Measurements from ENCODE around the gene PDE4D. TPM values are rescaled to one million over a fixed set of nuclear protein-coding genes. Genes with fewer than 3 reads are reported as not detected.

PDE4D gene
- total RNA-seq, 1 experiment from 2014 or later: 61.2 TPM

DNA sequence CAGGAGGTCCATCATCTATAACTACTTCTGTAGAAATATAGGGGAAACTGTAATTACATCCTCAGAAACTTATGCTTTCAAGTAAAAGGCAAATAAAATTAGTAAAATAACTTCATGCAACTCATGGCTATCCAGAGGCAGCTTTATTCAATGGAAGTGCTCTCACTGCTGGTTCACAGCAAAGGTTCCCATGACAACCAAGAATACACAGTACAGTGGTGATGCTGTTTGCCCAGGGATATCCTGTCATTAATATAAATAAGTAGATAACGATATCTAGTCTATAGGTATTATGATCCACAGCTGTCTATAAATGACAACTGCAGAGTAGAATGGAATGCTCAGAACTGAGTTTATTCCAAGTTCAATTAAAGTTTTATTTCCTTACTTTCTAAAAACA is 390.3 kb downstream of the PDE4D start:
- H3K9me3 ChIP-seq (ENCODE audit: low read length): no peaks in the 10 kb centered on the region
- no peak overlapping the region for H3K27ac ChIP-seq (ENCODE audit: low read length)
- H3K27me3 ChIP-seq (ENCODE audit: low read length): no peaks in the 10 kb centered on the region
- H3K4me3 ChIP-seq (ENCODE audit: low read length): no peak overlapping the region
- no peak overlapping the region for H3K9ac ChIP-seq (ENCODE audit: low read length)
- 0 out of 2 replicates have a peak, but pooled peaks cover 8% of the 10 kb centered on the region for H4K20me1 ChIP-seq (ENCODE audit: insufficient read depth, low read depth, low read length)
- no peaks in the 10 kb centered on the region for H3K9me2 ChIP-seq (replicated peaks; ENCODE audit: insufficient read depth, low read length)
- no peak overlapping the region for H3K4me2 ChIP-seq (ENCODE audit: low read depth, low read length, poor library complexity, severe bottlenecking)
- H2AFZ ChIP-seq (ENCODE audit: low read length): no peak overlapping the region
- H3K4me1 ChIP-seq (ENCODE audit: low read length): no peaks in the 10 kb centered on the region
- no peaks in the 10 kb centered on the region for H3K36me3 ChIP-seq (ENCODE audit: insufficient read depth, low read length)
- no peak for DNase-seq
- H3K79me2 ChIP-seq (ENCODE audit: low read length): no peaks in the 10 kb centered on the region

DNA sequence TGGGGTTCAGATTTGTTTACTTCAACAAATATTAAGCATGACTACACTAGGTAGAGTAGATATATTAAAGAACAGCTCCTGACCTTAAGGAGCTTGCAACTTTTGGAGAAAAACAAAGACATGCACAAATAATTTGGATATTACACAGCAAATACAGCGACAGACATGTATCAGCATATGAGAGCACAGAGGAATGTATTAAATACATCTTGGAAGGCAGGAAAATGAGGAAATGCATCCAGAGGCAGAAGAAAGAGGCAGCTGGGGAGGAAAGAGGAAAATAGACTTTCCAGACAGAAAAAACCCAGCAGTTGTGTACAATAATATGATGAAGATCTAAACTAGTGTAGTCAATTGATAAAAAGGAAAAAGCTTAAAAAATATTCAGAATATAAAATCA is 392.2 kb downstream of the PDE4D start:
- Histone ChIP-seq H3K9ac (ENCODE audit: low read length) (no peak overlapping the region), H3K27ac (ENCODE audit: low read length) (no peak overlapping the region), H3K9me2 (replicated peaks; ENCODE audit: insufficient read depth, low read length) (no peaks in the 10 kb centered on the region), H4K20me1 (ENCODE audit: insufficient read depth, low read depth, low read length) (peaks cover 14% of the 10 kb centered on the region; the same call in 1 of the 2 replicates), H3K9me3 (ENCODE audit: low read length) (no peaks in the 10 kb centered on the region), H2AFZ (ENCODE audit: low read length) (no peak overlapping the region), H3K27me3 (ENCODE audit: low read length) (no peaks in the 10 kb centered on the region), H3K4me2 (ENCODE audit: low read depth, low read length, poor library complexity, severe bottlenecking) (no peak overlapping the region), H3K4me3 (ENCODE audit: low read length) (no peak overlapping the region), H3K4me1 (ENCODE audit: low read length) (no peaks in the 10 kb centered on the region), H3K36me3 (ENCODE audit: insufficient read depth, low read length) (no peaks in the 10 kb centered on the region), H3K79me2 (ENCODE audit: low read length) (no peaks in the 10 kb centered on the region)
- DNase-seq: no peak

DNA sequence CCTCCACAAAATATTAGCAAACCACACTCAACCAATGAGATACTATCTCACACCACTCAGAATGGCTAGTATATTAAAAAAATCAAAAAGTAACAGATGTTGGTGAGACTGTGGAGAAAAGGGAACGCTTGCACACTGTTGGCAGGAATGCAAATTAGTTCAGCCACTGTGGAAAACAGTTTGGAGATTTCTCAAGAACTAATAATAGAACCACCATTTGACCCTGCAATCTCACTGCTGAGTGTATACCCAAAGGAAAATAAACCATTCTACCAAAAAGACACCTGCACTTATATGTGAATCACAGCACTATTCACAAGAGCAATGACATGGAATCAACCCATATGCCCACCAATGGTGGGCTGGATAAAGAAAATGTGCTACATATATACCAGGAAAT is 393.5 kb downstream of the PDE4D start:
- H3K79me2 ChIP-seq (ENCODE audit: low read length): no peaks in the 10 kb centered on the region
- H3K4me1 ChIP-seq (ENCODE audit: low read length): no peaks in the 10 kb centered on the region
- H3K4me3 ChIP-seq (ENCODE audit: low read length): no peak overlapping the region
- no peak overlapping the region for H3K27ac ChIP-seq (ENCODE audit: low read length)
- H2AFZ ChIP-seq (ENCODE audit: low read length): no peak overlapping the region
- H3K9me2 ChIP-seq (replicated peaks; ENCODE audit: insufficient read depth, low read length): no peaks in the 10 kb centered on the region
- H3K9me3 ChIP-seq (ENCODE audit: low read length): no peaks in the 10 kb centered on the region
- no peaks in the 10 kb centered on the region for H3K27me3 ChIP-seq (ENCODE audit: low read length)
- no peaks in the 10 kb centered on the region for H3K36me3 ChIP-seq (ENCODE audit: insufficient read depth, low read length)
- H3K9ac ChIP-seq (ENCODE audit: low read length): no peak overlapping the region
- H3K4me2 ChIP-seq (ENCODE audit: low read depth, low read length, poor library complexity, severe bottlenecking): no peak overlapping the region
- no peak for DNase-seq
- H4K20me1 ChIP-seq (ENCODE audit: insufficient read depth, low read depth, low read length): peaks cover 14% of the 10 kb centered on the region; the same call in 1 of the 2 replicates

DNA sequence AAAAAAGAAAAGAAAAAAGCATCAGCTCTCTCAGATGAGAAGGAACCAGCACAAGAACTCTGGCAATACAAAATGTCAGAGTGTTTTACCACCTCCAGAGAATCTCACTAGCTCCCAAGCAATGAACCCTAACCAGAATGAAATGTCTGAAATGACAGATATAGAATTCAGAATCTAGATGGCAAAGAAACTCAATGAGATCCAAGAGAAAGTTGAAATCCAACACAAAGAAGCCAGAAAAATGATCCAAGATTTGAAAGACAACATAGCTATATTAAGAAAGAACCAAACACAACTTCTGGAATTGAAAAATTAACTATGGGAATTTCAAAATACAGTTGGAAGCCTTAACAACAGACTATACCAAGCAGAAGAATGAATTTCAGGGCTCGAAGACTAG is 396.3 kb downstream of the PDE4D start:
- Histone ChIP-seq H3K36me3 (ENCODE audit: insufficient read depth, low read length) (no peaks in the 10 kb centered on the region), H3K9ac (ENCODE audit: low read length) (no peak overlapping the region), H2AFZ (ENCODE audit: low read length) (no peak overlapping the region), H3K4me3 (ENCODE audit: low read length) (no peak overlapping the region), H3K27me3 (ENCODE audit: low read length) (no peaks in the 10 kb centered on the region), H3K27ac (ENCODE audit: low read length) (no peak overlapping the region), H3K4me2 (ENCODE audit: low read depth, low read length, poor library complexity, severe bottlenecking) (no peak overlapping the region), H4K20me1 (ENCODE audit: insufficient read depth, low read depth, low read length) (peaks cover 14% of the 10 kb centered on the region; the same call in 1 of the 2 replicates), H3K9me3 (ENCODE audit: low read length) (no peaks in the 10 kb centered on the region), H3K79me2 (ENCODE audit: low read length) (no peaks in the 10 kb centered on the region), H3K4me1 (ENCODE audit: low read length) (no peaks in the 10 kb centered on the region), H3K9me2 (replicated peaks; ENCODE audit: insufficient read depth, low read length) (no peaks in the 10 kb centered on the region)
- DNase-seq: no peak

DNA sequence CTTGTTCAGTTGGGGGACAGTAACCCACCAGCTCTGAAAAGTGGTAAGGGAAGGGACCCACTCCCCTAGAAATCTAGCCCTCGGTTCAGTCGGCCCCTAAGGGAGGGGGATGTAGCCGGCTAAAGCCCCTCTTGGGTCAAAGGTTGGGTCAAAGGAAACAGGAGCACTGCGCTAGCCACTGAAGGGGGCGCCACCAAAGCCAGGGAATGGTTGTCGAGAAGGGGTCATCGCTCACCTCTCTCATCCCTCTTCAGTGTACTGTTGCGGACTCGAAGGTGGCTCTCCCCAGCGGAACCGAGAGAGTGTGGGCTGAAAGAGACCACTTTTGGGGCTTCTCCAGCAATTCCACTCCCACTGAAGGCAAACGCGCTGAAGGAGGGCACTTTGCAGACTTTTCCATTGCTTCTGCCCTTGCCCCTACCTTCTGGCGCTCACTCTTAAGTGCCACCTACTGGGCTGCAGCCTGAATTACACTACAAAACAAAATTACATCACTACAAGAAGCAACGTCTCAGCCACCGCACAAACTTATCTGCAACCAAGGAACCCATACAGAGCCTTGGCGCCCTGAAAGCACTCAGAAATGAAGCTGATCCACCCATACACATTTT is 396.9 kb downstream of the PDE4D start:
- Histone ChIP-seq H3K9me2 (replicated peaks; ENCODE audit: insufficient read depth, low read length) (no peaks in the 10 kb centered on the region), H3K4me2 (ENCODE audit: low read depth, low read length, poor library complexity, severe bottlenecking) (no peak overlapping the region), H3K9ac (ENCODE audit: low read length) (no peak overlapping the region), H4K20me1 (ENCODE audit: insufficient read depth, low read depth, low read length) (peaks cover 14% of the 10 kb centered on the region; the same call in 1 of the 2 replicates), H3K9me3 (ENCODE audit: low read length) (no peaks in the 10 kb centered on the region), H3K36me3 (ENCODE audit: insufficient read depth, low read length) (no peaks in the 10 kb centered on the region), H3K27ac (ENCODE audit: low read length) (no peak overlapping the region), H3K79me2 (ENCODE audit: low read length) (no peaks in the 10 kb centered on the region), H3K27me3 (ENCODE audit: low read length) (no peaks in the 10 kb centered on the region), H3K4me1 (ENCODE audit: low read length) (no peaks in the 10 kb centered on the region), H2AFZ (ENCODE audit: low read length) (no peak overlapping the region), H3K4me3 (ENCODE audit: low read length) (no peak overlapping the region)
- peak; percentile 72 for DNase-seq

DNA sequence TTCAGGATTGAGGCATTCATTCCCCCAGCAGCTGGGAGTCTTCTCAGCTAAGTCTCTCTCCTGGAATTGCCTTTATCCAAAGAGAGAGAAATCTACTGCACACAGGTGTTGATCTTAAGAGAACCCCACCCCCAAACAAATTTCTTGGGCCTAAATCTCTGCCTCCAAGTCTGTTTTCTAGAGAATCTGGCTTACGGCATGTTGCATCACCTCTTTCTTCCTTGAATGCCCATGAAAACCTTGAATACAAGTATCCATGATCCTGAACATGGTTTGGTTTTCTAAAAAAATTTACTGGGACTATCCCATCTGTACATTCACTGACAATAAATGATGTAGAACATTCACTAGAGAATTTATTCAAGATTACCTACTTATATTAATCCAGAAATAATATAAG is 401.6 kb downstream of the PDE4D start:
- H3K4me1 ChIP-seq (ENCODE audit: low read length): no peaks in the 10 kb centered on the region
- no peak overlapping the region for H2AFZ ChIP-seq (ENCODE audit: low read length)
- H3K79me2 ChIP-seq (ENCODE audit: low read length): no peaks in the 10 kb centered on the region
- no peaks in the 10 kb centered on the region for H3K36me3 ChIP-seq (ENCODE audit: insufficient read depth, low read length)
- no peak for DNase-seq
- no peaks in the 10 kb centered on the region for H3K9me3 ChIP-seq (ENCODE audit: low read length)
- no peaks in the 10 kb centered on the region for H3K27me3 ChIP-seq (ENCODE audit: low read length)
- no peak overlapping the region for H3K9ac ChIP-seq (ENCODE audit: low read length)
- no peaks in the 10 kb centered on the region for H3K9me2 ChIP-seq (replicated peaks; ENCODE audit: insufficient read depth, low read length)
- no peak overlapping the region for H3K27ac ChIP-seq (ENCODE audit: low read length)
- no peaks in the 10 kb centered on the region for H4K20me1 ChIP-seq (ENCODE audit: insufficient read depth, low read depth, low read length)
- H3K4me2 ChIP-seq (ENCODE audit: low read depth, low read length, poor library complexity, severe bottlenecking): no peak overlapping the region
- H3K4me3 ChIP-seq (ENCODE audit: low read length): no peak overlapping the region

DNA sequence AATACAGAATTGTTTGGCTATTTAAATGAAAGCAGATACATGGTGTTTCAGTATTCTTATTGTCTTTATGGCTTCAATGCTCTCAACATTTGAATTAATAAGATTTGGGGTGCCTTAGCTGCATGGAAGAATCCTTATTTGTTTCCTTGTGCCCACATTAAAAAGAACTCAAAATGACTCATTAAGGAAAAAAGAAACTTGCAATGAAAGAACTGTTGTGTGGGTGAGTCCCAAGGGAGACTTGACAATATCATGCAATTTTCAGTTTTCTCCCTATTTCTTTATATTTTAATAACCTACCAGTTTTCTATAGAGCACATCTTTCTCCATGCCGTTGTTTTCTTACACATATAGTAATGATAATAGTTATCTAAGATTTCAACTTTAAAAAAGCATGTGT is 404.0 kb downstream of the PDE4D start:
- H3K27me3 ChIP-seq (ENCODE audit: low read length): no peaks in the 10 kb centered on the region
- no peak overlapping the region for H3K4me2 ChIP-seq (ENCODE audit: low read depth, low read length, poor library complexity, severe bottlenecking)
- H3K79me2 ChIP-seq (ENCODE audit: low read length): no peaks in the 10 kb centered on the region
- H2AFZ ChIP-seq (ENCODE audit: low read length): no peak overlapping the region
- H3K9ac ChIP-seq (ENCODE audit: low read length): no peak overlapping the region
- DNase-seq: no peak
- H3K4me1 ChIP-seq (ENCODE audit: low read length): no peaks in the 10 kb centered on the region
- H3K36me3 ChIP-seq (ENCODE audit: insufficient read depth, low read length): no peaks in the 10 kb centered on the region
- H4K20me1 ChIP-seq (ENCODE audit: insufficient read depth, low read depth, low read length): 0 out of 2 replicates have a peak, but pooled peaks cover 9% of the 10 kb centered on the region
- no peaks in the 10 kb centered on the region for H3K9me3 ChIP-seq (ENCODE audit: low read length)
- H3K27ac ChIP-seq (ENCODE audit: low read length): no peak overlapping the region
- H3K9me2 ChIP-seq (replicated peaks; ENCODE audit: insufficient read depth, low read length): no peaks in the 10 kb centered on the region
- H3K4me3 ChIP-seq (ENCODE audit: low read length): no peak overlapping the region

DNA sequence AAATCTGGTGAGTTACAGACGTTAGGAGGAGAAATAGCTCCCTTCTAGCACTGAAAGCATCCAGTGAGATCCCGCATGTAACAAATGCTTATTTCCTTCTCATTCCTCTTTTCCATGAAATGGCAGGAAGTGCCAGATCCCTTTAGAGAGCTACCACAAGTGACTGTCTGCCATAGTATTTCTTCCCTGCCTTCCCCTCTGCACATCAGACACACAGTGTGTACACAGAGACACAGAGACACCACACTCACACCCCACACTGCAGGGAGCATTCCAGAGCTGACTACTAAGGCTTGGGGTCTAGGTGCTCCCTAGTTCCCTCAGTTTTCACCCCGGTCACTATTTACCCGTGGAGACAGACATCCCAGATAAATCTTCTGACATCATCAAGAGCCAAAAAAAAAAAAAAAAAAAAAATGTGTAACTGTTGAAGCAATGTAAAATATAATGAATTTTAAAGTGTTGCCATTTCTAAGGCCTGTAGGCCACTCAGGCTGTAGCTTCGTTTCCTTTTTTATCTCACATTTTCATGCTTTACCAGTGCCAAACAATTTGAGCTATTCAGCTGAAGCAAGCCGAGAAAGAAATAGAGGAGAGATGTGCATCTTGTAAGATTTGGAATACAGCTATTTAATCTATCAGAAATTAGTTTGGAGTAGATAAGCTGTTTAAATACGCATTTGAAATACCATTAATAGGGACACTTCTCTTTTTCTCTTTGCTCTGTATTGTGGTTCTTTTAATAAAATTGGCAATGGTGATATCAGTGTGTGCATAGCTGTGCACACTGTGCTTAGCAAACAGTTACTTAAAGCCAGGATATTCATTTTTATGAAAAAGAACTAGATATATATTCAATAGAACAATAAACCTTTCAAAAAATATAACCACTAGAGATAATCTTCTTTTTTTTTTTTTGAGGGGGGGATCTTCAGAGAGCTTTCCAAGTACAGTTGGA is 405.5 kb downstream of the PDE4D start:
- Histone ChIP-seq H3K4me1 (ENCODE audit: low read length) (no peaks in the 10 kb centered on the region), H4K20me1 (ENCODE audit: insufficient read depth, low read depth, low read length) (0 out of 2 replicates have a peak, but pooled peaks cover 13% of the 10 kb centered on the region), H3K9ac (ENCODE audit: low read length) (no peak overlapping the region), H3K9me3 (ENCODE audit: low read length) (no peaks in the 10 kb centered on the region), H3K4me2 (ENCODE audit: low read depth, low read length, poor library complexity, severe bottlenecking) (no peak overlapping the region), H3K27me3 (ENCODE audit: low read length) (no peaks in the 10 kb centered on the region), H3K36me3 (ENCODE audit: insufficient read depth, low read length) (no peaks in the 10 kb centered on the region), H3K79me2 (ENCODE audit: low read length) (no peaks in the 10 kb centered on the region), H3K27ac (ENCODE audit: low read length) (no peak overlapping the region), H2AFZ (ENCODE audit: low read length) (no peak overlapping the region), H3K9me2 (replicated peaks; ENCODE audit: insufficient read depth, low read length) (no peaks in the 10 kb centered on the region), H3K4me3 (ENCODE audit: low read length) (no peak overlapping the region)
- no peak for DNase-seq

All from Karpas-422 (cell line).